HL-60 (cell line): ENCODE data around the gene LYRM9.
"Not testable (repeated sequence)": the region's sequence is repeated elsewhere in the genome, so short reads cannot be mapped to it uniquely, and the experiment has no call there.

Experiments
- DNase-seq, 2 experiments: peaks; one replicate each; pipeline ENCODE4 v3.0.0-alpha.2; 2010 to 2020; ENCODE audit warnings: low read depth in 1 of 2, low spot score in 1 of 2
- H3K27ac ChIP-seq: fragments of 250-450 bp; sonication (Bioruptor Pico); replicated peaks from 2 replicates; pipeline ENCODE4 v1.5.1; 2020; ENCODE audit warnings: mild to moderate bottlenecking, moderate library complexity
- H3K27me3 ChIP-seq: fragments of 250-450 bp; sonication (Bioruptor Pico); 2 replicates; pipeline ENCODE4 v1.5.1; 2021; ENCODE audit warnings: mild to moderate bottlenecking, moderate library complexity; ENCODE audit not compliant: insufficient read depth, poor library complexity, severe bottlenecking
- H3K4me3 ChIP-seq: replicated peaks from 2 replicates; pipeline ENCODE4 v1.5.1; 2011; ENCODE audit warnings: mild to moderate bottlenecking, control low read depth, low read length; ENCODE audit not compliant: insufficient read depth
- CTCF ChIP-seq: IDR thresholded peaks from one replicate; pipeline ENCODE4 v1.5.1; 2011; ENCODE audit warnings: low read length, control low read depth, inconsistent platforms; ENCODE audit not compliant: insufficient read depth
- GABPA ChIP-seq: IDR thresholded peaks from 2 replicates; pipeline ENCODE4 v1.6.1; 2012; ENCODE audit warnings: low read depth
- POLR2AphosphoS5 ChIP-seq: IDR thresholded peaks from 2 replicates; pipeline ENCODE4 v1.6.1; 2012; ENCODE audit warnings: low read depth
- REST ChIP-seq: IDR thresholded peaks from 2 replicates; pipeline ENCODE4 v1.6.1; 2012; ENCODE audit warnings: low read depth; ENCODE audit not compliant: insufficient replicate concordance
- SPI1 ChIP-seq: IDR thresholded peaks from 2 replicates; pipeline ENCODE4 v1.6.1; 2012; ENCODE audit warnings: low read depth, mild to moderate bottlenecking, borderline replicate concordance

Gene LYRM9

GRCh38 chr17:27849474-27850185 is 43.5 kb downstream of the LYRM9 start:
- Histone ChIP-seq H3K27me3 (peaks cover 6% of the 10 kb centered on the region), H3K4me3 (no peak overlapping the region), H3K27ac (no peak overlapping the region)
- no peak for TF ChIP-seq POLR2AphosphoS5
- TF ChIP-seq GABPA = no peak
- TF ChIP-seq REST = no peak
- no peak for TF ChIP-seq CTCF
- TF ChIP-seq SPI1 = no peak
- DNase-seq = no peak

- TF ChIP-seq SPI1 (no peak), POLR2AphosphoS5 (no peak), GABPA (no peak), CTCF (no peak)
- DNase-seq = no peak
- Histone ChIP-seq H3K27me3 (peaks cover 6% of the 10 kb centered on the region), H3K4me3 (no peak overlapping the region), H3K27ac (no peak overlapping the region)
These were observed 44.2 kb downstream of the LYRM9 start for GRCh38 chr17:27848931-27849330.

- H3K4me3 ChIP-seq, H3K27ac ChIP-seq, DNase-seq, H3K27me3 ChIP-seq: not testable (repeated sequence)
These were observed 46.3 kb downstream of the LYRM9 start for GRCh38 chr17:27846808-27847307.

DNA sequence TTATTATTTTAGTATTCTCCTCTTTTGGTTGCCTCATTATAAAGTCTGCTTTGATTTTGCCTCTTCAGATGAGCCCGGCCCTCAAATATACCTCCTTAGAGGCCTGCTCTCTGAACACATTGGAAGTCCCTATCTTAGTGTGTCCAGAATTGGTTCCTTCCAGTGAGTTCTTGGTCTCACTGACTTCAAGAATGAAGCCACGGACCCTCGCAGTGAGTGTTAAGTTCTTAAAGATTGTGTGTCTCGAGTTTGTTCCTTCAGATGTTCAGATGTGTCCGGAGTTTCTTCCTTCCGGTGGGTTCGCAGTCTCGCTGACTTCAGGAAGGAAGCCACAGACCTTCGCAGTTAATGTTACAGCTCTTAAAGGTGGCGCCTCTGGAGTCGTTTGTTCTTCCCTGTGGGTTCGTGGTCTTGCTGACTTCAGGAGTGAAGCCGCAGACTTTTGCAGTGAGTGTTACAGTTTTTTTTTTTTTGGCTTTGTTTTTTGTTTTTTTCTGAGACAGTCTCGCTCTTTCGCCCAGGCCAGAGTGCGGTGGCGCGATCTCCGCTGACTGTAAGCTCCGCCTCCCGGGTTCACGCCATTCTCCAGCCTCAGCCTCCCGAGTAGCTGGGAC is 47.0 kb downstream of the LYRM9 start:
- no peak overlapping the region for H3K27ac ChIP-seq
- peak in 1 of 2 experiments; percentile 17 for DNase-seq
- H3K4me3 ChIP-seq = no peak overlapping the region
- H3K27me3 ChIP-seq = peaks cover 2% of the 10 kb centered on the region
- no peak for TF ChIP-seq GABPA
- no peak for TF ChIP-seq REST
- TF ChIP-seq SPI1 = no peak
- no peak for TF ChIP-seq CTCF
- TF ChIP-seq POLR2AphosphoS5 = no peak
